Measurements from ENCODE around the gene GCNT2.

GRCh38 chr6:10627800-10628199 is 106.6 kb downstream of the GCNT2 start:
- TF ChIP-seq CTCF (conservative IDR thresholded peaks at IDR 0.05; ENCODE audit: low read depth, low read length) (no peak), EZH2 (IDR thresholded peaks at IDR 0.05; ENCODE audit: borderline replicate concordance, low read depth, low read length, poor library complexity, severe bottlenecking) (no peak)
